Activated T-cell treated with anti-CD3 and anti-CD28 coated beads, Interleukin-2, amount 50 U/mL, for 24 hours (primary cell): ENCODE results near the gene SCG5.

Source experiments
- DNase-seq: peaks from one replicate; pipeline ENCODE4 v3.0.0-alpha.2; 2020
- H3K27ac Mint-ChIP-seq: 2 replicates; pipeline ENCODE4 v1.8.0; 2020; ENCODE audit warnings: mild to moderate bottlenecking, mixed read lengths
- H3K27me3 Mint-ChIP-seq: 2 replicates; pipeline ENCODE4 v1.8.0; 2020; ENCODE audit warnings: mixed read lengths
- H3K36me3 Mint-ChIP-seq: 2 replicates; pipeline ENCODE4 v1.8.0; 2020; ENCODE audit warnings: low read depth, mixed read lengths
- H3K4me1 Mint-ChIP-seq: 2 replicates; pipeline ENCODE4 v1.8.0; 2020; ENCODE audit warnings: low read depth, mixed read lengths
- H3K4me3 Mint-ChIP-seq: 2 replicates; pipeline ENCODE4 v1.8.0; 2020; ENCODE audit warnings: mild to moderate bottlenecking, moderate library complexity, mixed read lengths
- H3K9me3 Mint-ChIP-seq: 2 replicates; pipeline ENCODE4 v1.8.0; 2020; ENCODE audit warnings: mixed read lengths

Gene SCG5

GRCh38 chr15:32739522-32740063, 98.1 kb downstream of the SCG5 start:
- H3K27me3 Mint-ChIP-seq, result peaks cover 33% of the 10 kb centered on the region
- H3K4me1 Mint-ChIP-seq, result no peaks in the 10 kb centered on the region
- DNase-seq, result no peak
- H3K4me3 Mint-ChIP-seq, result no peak overlapping the region
- H3K36me3 Mint-ChIP-seq, result no peaks in the 10 kb centered on the region
- H3K9me3 Mint-ChIP-seq, result no peaks in the 10 kb centered on the region
- H3K27ac Mint-ChIP-seq, result no peak overlapping the region

GRCh38 chr15:32743411-32744140, 102.1 kb downstream of the SCG5 start:
- Mint-ChIP-seq H3K27ac (no peak overlapping the region), H3K4me1 (no peaks in the 10 kb centered on the region), H3K27me3 (peaks cover 26% of the 10 kb centered on the region), H3K9me3 (no peaks in the 10 kb centered on the region), H3K36me3 (no peaks in the 10 kb centered on the region), H3K4me3 (no peak overlapping the region)
- DNase-seq, result no peak

DNA sequence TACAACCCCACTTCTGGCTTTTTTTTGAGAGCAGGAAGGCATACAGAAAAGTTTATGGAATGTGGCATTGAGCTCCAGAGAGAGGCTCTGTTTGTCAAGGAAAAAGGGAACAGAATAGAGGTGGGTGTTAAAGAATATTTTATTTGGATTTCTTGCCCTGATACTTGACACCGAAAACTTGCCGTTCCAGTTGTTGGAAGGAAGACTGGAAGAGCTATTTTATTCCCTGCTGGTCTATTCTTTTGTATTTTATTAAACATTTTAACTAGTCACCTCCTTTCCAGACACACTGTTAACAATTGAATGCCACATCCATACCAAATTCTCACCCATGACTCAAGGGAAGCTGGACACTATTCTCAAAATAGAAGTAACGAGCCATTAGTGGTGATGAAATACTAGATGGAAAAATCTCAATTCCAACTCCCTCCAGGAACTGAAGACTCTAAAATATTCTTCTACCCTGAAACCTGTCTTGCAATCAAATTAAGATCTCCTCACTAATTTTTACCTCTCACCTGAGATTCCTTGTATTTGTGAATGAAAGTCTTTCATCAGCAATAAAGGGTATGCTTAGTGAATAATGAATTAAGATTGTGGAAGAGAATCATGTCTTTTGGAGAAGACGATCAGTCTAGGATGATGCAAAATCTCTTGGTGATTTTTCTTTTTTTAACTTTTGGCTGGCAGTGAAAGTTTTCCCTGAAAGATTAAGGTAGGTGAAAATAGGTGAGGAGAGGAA, 104.8 kb downstream of the SCG5 start:
- no peak overlapping the region for H3K4me3 Mint-ChIP-seq
- no peaks in the 10 kb centered on the region for H3K9me3 Mint-ChIP-seq
- peaks cover 32% of the 10 kb centered on the region for H3K27me3 Mint-ChIP-seq
- H3K27ac Mint-ChIP-seq, result no peak overlapping the region
- H3K36me3 Mint-ChIP-seq, result no peaks in the 10 kb centered on the region
- DNase-seq, result no peak
- H3K4me1 Mint-ChIP-seq, result no peaks in the 10 kb centered on the region
